ENCODE data around the gene TENM4.
"Not testable (repeated sequence)": the region's sequence is repeated elsewhere in the genome, so short reads cannot be mapped to it uniquely, and the experiment has no call there.

Gene TENM4

DNA sequence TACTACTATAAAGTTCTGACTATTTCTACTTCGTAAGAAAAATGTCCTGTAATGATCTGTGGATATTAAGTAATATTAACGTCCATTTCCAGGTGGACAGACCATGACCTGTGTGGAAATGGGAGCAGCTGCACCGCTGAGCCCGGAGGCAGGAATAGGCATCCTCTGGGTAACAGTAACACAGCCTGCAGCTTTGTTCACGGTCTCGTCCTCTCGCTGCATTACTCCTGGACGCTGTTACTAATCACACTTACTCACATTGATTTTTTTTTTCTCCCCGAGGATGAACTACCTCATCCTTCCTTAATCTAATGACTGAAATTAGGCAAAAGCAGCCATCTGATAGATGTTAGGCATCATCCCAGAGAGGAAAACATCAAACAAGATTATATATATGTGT, 520.5 kb downstream of the TENM4 start:
- no peak for DNase-seq

DNA sequence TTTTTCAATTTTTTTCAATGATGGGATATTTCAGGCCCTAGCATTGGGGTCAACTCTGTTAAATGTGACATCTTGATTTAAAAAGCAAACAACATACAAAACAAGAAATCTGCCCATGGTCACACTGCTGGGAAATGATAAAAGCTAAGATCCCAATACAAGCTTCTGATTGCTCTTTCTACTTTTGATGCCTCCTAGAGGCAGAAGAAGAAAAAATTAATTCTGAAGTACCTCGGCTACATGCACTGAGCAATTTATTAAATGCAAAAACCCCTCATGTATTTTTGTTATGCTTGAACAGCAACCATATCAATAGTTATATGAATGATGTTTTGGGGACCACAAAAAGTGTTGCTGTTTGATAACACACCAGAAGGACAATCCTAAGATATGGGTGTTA, 524.1 kb downstream of the TENM4 start:
- DNase-seq, result no peak

DNA sequence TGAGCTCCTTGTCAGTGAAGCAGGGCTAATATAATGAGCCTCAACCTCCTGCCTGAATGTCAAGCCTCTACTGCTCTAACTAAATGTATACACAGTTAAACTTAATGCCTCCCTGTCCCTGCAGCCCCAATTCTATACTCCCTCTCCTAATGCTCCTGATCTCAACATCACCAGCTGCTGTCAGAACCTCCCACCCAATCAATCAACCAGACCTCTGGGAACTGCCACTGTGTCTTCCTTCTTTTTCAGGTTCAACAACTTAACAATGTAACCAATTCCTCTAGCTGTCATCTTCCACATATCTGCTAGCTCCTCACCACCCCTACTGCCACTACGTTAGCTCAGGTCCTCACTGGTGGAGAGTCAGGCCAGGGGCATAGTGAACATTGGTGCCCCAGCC, 526.3 kb downstream of the TENM4 start:
- DNase-seq, result peak; percentile 14

DNA sequence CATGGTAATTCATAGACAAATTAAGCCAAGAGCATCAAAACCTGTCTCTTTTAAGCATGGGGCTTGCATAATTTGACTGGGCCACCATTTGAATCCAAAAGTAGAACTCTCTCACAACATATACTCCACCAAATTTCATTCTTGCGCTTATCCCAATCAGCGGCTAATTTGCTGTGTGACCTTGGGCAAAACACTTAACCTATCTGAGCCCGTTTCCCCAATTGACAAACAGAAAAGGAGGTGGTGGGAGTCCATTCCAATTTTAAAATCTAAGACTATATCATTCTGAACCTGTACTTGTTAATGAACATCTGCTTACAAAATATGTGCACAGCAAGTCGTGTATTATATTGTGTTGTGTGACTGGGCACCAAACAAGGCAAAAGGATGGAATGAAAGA, 528.1 kb downstream of the TENM4 start:
- DNase-seq, result no peak

DNA sequence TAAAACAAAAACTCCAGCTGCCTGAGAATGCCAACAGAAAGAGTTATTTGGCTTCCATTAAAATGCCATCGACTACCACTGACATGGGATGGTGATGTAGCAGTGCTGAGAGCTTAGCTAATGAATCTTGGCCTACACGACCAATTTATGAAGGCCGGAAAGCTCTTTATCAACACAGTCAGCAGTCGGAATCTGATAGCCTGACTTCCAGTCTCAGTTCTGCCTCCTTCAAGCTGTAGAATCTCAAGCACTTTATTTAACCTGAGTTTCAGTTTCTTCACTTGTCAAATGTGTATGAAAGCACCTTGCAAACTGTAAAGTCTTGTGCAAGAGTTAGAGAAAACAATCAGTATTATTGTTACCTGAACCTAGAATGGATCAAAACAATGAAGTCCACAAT, 530.5 kb downstream of the TENM4 start:
- DNase-seq, result no peak

DNA sequence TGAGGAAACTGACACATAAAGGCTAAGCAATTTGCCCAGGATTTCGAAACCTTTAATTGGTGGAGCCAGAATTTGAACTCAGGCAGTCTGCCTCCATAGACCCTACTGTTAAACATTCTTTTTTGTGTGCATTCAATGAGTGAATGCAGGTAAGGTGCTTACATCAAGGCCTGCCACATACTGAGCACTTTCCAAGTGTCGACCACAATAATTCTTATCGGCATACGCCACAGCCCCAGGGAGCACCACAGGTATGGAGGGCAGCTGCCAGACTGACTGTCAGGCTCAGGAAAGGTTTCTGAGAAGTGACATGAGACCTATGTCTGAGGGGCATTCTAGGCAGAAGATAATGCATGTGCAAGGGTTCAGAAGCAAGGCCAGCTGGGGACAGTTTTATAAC, 531.4 kb downstream of the TENM4 start:
- DNase-seq, result no peak

DNA sequence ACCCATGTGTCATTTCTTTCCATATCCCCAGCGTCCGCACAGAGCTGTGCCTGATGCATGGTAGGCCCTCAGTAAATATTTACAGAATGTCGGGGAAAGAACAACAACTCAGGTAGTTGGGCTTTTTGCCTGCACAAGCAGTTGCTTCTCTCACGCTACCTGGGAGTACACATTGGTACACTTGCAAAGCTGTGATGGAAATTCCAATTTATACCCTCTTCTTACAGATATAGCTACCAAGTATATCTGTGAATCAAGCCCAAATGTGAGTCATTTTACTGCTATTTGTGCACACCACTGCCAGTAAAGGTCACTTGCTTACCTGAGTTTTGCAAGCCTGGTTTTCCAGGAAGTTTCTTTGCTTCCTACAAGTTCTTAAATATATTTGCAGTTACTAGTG, 533.2 kb downstream of the TENM4 start:
- DNase-seq, result no peak

DNA sequence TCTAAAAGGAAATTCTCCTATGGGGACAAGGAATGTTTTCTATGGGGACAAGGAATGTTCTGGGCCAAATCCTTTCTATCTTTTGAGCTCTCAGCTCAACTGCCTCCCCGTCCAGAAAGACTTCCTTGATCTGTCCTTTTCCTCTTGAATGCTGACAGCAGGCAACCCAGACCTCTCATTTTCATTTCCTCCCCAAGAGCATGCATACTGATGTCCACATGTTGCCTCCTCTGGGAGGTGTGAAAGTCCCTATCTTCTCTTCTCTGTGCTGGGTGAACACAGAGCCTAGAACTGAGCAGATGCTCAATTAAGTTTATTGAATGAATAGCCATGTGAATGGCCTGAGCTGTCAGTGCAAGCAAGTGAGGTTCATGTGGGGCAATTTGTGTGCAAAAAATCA, 534.3 kb downstream of the TENM4 start:
- no peak for DNase-seq

DNA sequence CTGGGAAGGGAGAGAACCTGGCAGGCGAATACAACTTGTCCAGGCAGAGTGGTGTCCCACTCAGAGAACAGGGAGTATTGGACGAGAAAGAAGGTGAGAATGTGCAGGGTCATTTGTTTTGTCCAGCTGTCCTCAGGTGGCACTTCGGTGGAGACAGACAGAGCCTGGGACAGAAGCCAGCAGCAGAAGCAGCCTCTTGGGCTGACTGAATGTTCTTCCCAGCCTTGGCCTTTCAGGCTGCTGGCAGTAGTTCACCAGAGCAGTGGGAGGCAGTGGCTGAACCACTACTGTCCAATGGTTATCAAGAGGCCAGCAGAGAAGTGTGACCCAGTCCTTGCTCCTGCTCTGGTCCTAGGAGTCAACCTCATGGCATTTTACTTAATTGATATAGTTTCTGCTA, 535.1 kb downstream of the TENM4 start:
- no peak for DNase-seq

DNA sequence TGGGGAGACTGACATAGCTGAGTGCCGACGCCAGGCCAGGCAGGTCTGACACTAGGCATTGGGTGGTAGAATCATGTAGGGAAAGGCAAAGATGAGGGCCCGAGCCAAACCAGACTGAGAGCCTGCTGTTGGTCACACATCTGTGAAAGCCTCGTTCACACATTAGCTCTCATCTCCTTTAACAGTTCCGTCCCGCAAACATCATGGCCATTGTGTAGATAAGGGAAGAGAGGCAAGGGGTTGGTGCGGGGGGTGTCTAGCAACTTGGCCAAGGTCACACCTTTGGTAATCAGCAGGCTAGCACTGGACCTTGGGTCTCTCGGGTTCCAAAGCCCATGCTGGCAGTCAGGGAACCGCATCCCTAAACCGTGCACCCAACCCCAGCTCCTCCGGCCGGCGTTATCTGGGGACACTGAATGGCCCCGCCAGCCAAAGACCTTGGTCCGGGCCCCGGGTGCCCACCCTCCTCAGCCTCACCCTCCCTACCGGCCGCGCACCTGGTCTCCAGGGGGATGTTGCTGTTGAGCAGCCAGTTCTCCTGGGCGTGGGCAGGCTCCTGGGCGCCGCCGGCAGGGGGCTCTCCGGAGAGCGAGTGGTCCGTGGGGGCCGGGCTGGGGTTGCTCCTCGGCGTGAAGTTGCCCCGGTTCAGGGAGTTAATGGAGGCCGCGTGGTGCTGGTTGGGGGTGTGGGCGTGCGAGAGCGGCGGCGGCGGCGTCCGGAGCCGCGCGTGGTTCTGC, 537.9 kb downstream of the TENM4 start:
- DNase-seq, result no peak

DNA sequence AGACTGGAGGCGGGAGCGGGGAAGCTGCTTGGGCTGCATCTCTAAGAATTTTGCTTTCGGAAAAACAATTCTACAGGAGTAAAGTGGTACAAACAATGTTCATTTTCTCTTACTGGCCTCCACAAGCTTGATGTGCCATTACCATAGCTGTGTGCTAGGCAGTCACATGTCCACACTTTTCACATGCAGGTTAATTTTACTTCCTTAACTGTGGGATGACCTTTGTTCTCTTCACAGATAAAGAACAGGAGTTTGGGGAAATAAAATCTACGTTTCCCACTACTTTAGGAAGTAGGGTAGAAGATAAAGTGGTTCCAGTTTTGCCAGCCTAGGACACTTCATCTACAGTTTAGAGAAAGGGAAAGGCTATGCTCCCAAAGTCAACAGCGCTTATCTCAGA, 539.0 kb downstream of the TENM4 start:
- no peak for DNase-seq

DNA sequence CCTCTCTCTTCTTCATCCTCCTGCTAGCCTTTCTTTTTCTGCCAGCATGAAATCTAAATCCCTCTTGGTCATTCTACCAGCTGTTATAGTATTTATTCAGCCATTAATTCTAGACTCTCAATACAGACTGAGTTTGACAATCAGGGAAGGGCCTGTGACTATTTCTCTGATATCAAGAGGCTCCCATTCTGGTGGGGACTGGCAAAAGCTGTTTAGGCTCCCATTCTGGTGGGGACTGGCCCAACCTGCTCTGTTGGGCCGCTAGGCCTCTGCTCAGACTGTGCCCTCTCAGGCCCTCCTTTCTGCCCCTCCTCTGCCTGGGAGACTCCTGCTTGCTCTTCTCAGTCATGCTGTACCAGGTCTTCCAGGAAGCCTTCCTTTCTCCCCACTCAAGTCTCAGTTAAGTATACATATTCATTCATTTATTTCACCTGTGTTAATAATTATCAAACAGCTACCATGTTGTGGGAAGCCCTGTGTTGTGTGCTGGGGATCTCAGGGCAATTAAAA, 542.5 kb downstream of the TENM4 start:
- no peak for DNase-seq

DNA sequence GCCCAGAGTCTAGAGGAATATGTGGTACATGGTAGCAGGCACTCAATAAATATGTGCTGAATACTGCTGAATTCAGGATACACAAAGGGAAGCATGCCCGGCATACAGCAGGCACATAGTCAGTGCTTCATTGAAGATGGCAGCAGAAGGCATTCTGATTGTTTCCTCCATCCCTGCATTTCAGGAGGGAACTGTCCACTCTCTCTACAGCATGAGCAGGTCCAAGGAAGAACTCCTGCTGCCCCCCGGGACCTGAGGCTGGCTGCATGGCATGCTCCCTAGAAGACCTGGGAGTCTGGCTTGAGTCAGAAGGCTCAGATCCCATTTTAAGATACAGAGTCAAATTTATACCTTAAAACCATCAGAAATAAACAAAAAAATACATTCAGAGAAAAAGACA, 546.8 kb downstream of the TENM4 start:
- DNase-seq, result no peak

DNA sequence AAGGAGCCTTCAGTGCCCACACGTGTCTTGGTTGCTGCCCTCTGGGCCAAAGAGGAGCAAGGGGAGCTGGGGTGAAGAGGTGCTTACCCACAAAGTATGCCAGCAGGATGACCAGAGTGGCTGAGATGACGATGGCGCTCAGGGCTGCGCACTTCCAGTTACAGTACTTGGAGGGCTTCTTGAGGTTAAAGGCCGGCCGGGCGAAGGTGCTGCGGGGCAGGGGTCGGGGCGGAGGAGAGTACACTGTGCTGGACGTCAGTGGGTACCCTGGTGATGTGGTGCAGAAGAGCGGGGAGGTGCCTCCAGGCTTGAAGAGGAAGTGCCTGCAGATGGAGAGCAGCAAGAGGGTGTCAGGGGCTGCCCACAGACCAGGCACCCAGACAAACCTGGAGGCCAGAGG, 551.1 kb downstream of the TENM4 start:
- no peak for DNase-seq

DNA sequence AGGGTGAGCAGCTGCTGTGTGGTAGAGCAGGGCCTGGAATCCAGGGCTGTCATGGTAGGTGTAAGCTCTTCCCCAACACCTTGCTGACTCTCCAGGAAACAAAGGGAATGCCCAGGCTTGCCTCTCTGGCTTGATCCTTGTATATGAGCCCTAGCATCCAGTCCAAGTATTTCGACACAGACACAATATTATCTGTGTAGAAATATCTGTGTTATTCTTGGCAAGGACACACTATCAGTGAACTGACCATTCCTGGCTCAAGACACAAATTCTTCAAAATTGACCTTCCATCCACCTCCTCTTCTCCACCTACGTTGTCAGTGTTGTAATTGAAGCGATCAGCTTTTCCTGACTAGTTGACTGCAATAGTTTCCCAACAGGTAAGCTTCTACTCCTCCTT, 554.2 kb downstream of the TENM4 start:
- no peak for DNase-seq

DNA sequence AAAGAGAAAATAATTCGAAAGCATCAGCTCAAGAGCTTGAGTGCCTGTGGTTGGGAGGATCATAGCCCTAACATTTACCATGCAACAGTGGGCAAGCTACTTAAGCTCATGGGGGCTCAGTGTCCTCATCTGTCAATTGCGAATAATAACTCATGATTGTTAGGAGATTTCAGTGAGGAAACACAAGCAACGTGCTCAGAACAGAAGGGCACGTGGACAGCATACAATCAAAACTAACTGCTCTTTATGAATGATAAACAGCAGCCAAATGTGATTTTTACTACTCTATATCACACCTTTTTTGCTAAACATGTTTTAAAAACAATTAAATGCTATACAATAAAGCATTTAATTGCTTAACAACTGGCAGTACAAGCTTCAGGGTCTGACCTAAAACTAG, 556.1 kb downstream of the TENM4 start:
- DNase-seq, result peak; percentile 8

DNA sequence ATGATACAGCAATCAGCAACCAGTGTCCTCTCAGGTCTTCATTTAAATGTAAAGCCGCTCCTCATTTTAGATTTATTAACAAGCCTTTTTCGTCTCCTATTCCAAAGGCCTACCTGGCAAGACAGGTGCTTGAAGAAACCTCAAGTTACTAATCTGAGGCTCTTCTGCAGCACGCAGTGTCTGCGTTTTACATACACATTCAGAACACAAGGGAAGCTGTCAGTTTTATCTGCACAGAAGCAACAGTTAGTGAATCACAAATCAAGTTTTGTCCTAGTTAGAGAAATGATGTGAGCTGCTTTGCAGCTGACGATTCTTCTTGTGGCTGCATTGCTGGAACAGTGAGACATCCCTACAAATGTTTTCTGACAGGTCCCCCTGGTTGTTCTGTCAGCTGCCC, 557.3 kb downstream of the TENM4 start:
- no peak for DNase-seq

DNA sequence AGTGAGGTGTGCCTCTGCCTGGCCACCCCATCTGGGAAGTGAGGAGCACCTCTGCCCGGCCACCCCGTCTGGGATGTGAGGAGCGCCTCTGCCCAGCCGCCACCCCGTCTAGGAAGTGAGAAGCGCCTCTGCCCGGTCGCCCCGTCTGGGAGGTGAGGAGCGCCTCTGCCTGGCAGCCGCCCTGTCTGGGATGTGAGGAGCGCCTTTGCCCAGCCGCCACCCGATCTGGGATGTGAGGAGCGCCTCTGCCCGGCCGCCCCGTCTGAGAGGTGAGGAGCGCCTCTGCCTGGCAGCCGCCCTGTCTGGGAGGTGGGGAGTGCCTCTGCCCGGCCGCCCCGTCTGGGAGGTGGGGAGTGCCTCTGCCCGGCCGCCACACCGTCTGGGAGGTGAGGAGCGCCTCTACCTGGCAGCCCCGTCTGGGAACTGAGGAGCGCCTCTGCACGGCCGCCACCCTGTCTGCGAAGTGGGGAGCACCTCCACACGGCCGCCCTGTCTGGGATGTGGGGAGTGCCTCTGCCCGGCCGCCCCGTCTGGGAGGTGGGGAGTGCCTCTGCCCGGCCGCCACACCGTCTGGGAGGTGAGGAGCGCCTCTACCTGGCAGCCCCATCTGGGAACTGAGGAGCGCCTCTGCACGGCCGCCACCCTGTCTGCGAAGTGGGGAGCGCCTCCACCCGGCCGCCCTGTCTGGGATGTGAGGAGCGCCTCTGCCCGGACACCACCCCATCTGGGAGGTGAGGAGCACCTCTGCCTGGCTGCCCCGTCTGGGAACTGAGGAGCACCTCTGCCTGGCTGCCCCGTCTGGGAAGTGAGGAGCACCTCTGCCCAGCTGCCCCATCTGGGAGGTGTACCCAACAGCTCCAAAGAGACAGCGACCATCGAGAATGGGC, 561.5 kb downstream of the TENM4 start:
- DNase-seq, result not testable (repeated sequence)

DNA sequence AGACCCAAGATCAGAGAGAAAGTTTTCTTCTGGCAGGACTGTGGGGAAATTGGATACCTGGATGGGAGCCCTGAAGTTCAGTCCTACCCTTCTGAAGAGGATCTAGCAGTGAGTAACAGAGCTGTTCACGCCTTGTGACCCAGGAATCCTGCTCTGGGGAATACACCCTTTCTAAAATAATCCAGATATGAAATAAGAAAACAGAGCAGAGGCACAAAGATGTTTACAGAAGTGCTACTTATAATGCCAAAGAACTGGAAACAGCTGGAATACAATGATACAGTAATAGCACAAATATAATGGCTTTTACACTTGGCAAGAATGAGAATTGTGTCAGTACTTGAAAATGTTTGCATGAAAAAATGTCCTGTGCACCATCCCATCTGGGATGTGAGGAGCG, 562.2 kb downstream of the TENM4 start:
- DNase-seq, result no peak

DNA sequence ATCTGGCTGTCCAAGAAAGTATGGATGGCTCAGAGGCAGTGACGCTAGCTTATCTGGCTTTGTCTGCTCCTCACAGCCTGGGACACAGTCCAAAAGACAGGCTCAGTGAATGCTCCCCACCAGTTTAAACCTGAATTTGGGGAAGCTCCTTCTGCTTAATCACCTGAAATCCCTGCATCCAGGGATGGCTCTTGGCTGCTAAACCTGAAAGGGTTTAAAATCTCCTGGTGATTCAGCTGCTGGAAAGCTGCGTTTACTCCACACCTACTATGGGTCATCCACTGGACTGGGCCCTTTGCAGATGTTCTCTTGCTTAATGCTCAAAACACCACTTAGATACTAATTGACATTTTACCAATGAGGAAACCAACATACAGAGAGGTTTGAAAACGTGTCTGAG, 564.2 kb downstream of the TENM4 start:
- no peak for DNase-seq

DNA sequence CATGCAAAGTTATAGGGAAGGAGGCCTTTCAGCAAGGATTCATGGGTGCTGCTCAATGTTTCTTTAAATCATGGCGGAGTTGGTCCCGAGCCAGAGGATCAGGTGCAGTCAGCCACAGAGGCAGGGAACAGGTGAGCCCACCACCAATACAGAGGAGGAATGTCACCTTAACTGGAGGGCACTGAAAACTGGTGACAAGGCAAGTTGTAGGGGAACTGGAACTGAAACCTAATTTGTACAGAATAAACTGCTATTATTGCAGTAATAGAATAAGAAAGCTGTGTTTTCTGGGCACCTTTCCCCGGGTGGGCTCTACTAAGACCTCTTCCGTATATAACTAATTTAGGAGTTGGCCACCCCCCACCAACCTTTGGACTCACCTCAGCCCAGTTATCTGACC, 570.2 kb downstream of the TENM4 start:
- DNase-seq, result no peak

DNA sequence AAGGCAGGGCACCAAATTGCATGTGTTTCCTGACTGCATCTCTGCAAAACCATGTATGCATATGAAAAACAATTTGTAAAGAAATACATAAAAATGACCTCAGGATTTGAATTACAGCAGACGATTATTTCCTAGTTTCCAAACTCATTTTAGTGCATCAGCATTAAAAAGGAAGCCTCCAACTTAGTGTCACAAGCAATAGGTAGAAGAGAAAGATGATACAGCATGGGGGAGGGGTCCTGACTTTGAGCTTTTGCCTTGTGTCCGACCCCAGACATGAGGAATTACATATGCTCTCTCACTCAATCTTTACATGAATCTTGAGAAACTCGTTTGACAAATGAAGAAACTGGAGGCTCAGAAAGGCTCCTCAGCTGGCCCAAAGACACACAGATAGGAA, 571.5 kb downstream of the TENM4 start:
- DNase-seq, result no peak

DNA sequence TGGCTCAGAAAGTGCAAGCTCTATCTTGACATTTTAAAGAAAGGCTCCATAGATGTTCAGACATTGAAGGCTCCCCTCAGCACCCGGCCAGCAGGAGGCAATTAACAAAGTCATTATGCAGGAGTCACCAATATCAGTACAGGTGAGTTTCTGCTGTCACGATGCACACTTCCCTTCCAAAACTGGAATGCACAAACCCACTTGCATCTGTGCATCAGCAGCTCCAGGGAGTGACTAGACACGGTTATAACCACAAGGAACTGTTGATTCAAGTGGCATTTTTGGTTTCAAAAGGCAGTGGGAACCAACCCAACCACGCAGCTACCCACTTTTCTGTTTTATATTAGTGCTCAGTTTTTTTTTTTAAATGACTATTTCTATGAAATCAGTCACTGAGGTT, 572.3 kb downstream of the TENM4 start:
- DNase-seq, result no peak

DNA sequence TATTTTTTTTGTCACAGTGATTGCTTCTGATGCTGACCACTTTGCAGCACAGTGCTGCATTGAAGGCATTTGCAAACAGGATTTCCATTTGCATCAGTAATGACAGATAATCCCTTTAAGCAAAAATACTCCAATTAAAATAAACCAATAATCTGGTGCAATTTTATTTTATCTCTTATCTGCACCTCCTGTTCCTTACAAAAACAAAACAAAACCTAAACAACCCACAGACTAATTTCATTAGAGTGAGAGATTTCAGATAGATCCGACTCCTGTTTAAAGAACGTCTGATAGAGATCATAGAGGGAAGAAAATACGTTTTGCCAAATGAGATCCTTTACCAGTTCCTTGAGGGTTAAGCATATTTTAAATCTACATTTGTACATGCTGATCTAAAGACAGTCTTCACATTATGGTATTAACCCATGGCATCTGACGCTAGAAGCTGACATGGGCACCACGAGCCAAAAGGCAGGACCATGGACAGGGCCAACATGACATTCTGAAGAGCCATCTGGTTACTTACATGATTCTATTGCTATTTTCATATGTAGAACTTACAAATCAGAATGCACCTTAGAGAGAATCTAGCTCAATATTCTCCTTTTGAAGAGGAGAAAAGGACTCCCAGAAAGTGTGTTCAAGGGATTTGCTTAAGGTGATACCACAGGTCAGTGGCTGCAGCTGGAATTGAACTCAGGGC, 580.0 kb downstream of the TENM4 start:
- DNase-seq, result peak; percentile 50

All from NCI-H82 (cell line).